Activated T-cell treated with anti-CD3 and anti-CD28 coated beads, Interleukin-2, amount 50 U/mL, for 1 hour (primary cell): Measurements from ENCODE around the gene FAIM2.

Experiments used
- DNase-seq: peaks from one replicate; pipeline ENCODE4 v3.0.0-alpha.2; 2020

Gene FAIM2

GRCh38 chr12:49853671-49854070 lies 50.0 kb downstream of the FAIM2 start:
- DNase-seq, result no peak

- DNase-seq, result no peak
These were observed 56.5 kb downstream of the FAIM2 start for GRCh38 chr12:49847161-49847560.

DNA sequence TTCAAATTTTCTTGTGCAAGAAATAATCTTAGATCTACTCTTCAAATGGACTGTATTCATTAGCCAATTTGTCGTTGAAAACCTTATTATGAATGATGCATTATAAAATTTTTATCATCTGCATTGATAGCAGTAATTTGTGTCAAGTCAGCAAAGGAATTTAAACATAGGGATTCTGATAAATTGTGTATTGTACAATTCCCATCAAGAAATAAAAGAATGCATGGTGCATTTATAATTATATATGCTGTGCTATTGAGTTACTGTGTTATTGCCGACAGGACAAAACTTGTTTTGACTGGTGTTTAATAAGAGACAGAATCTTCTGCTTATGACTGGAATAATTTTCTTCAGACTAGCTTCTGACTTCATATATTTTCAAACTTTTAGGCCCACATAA lies 57.7 kb downstream of the FAIM2 start:
- DNase-seq, result no peak

DNA sequence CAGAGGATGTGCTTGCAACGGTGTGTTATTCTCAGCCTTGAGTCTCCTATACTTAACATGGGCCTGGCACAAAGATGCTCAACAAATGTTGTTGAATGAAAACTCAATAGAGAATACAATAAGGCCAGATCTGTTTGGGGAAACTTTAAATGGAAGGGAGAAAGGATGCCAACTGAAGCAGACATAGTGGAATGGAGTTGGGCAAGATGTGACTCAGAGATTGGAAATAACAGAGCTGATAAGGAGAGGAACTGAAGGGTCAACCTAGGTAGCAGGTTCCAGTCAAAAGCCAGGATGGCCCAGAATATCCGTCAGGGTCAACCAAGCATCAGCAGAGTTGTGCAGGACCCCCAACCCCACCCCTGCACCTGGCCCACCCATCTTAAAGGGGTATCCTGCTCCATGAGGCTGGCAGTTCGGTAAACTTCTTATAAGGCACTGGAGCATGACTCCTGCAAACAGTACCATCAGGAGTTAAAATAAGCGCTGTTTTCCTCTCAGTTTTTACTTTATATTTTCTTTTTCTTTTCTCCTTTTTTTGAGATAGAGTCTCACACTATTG lies 59.7 kb downstream of the FAIM2 start:
- no peak for DNase-seq

DNA sequence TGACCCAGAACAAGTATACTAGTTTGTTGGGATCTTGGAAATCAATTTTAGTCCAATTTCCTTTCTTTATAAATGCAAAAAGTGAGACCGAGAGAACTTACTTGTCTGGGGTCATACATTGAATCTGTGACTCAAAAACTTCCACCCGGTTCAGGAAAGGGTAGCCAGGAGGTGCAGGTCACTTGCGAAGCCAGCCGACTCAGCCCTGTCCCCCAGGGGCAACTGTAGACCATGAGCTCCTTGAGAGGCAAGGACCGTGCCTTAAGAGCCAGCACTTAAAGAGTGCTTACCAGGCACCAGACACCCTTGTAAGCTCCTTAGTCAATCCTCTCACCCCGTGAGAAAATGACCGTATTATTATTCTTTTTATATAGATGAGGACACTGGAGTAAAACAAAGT lies 60.3 kb downstream of the FAIM2 start:
- no peak for DNase-seq

- peak; percentile 92 for DNase-seq
These were observed 61.0 kb downstream of the FAIM2 start, which contains the start of gene BCDIN3D for GRCh38 chr12:49842519-49843352. TSS of gene BCDIN3D (minus strand) at chr12:49843106. CDS start at chr12:49843087, 19 bp downstream.

- DNase-seq, result peak; percentile 33
These were observed 64.6 kb downstream of the FAIM2 start for GRCh38 chr12:49838973-49839633.

- DNase-seq, result no peak
These were observed 70.8 kb downstream of the FAIM2 start for GRCh38 chr12:49832836-49833421.

DNA sequence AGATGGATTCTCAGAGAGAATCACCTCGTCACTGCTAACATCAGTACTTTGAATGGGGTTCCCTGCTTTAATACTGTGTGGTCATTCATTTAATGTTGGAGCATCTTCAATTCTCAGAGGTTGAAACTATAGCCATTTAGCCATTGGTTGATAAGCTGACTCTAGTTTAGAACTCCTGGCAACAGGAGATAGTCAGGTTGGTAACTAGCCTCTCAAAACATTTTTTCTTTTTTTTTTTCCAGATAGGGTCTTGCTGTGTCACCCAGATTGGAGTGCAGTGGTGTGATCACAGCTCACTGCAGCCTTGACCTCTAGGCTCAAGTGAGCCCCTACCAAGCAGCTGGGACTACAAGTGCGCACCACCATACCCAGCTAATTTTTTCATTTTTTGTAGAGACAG lies 72.0 kb downstream of the FAIM2 start:
- no peak for DNase-seq

GRCh38 chr12:49828133-49829091 lies 75.3 kb downstream of the FAIM2 start, which contains the start of gene NCKAP5L:
TSS of gene NCKAP5L (minus strand) at chr12:49828413. CDS start at chr12:49804044, 24,369 bp downstream.
- DNase-seq, result peak; percentile 94

DNA sequence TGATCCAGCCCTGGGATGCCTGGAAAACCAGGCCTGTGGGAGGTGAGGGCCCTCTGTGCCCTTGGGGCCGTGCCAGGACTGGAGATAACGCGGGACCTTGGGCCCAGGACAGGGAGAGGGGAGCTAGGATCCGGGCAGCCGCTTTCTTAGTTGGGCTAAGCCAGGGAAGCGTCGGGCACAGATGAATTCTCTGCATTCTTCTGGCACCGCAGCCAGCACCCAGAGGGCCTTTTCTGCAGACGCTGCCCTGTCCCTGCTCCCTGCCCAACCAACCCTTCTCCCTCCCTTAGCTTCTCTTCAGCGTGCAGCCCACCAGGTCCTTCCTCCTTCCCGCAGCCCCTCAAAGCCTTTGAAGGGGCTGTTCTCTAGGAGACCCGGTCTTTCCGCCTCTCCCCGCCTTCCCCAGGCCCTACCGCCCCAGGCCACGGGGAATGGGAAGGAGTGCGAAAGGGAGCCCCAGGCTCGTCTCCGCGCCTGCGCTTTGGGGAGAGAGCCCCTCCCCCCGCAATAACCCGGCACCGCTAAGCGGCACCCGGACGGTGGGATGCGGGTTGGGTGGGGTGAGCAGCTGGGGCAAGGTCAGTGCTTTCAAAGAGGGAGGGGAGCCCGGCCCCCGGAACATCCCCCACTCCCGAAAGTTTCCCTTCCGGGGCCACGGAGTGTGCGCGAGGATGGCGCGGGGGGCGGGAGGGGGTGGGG lies 76.2 kb downstream of the FAIM2 start:
- peak; percentile 59 for DNase-seq

GRCh38 chr12:49827051-49827400 lies 76.7 kb downstream of the FAIM2 start:
- no peak for DNase-seq

DNA sequence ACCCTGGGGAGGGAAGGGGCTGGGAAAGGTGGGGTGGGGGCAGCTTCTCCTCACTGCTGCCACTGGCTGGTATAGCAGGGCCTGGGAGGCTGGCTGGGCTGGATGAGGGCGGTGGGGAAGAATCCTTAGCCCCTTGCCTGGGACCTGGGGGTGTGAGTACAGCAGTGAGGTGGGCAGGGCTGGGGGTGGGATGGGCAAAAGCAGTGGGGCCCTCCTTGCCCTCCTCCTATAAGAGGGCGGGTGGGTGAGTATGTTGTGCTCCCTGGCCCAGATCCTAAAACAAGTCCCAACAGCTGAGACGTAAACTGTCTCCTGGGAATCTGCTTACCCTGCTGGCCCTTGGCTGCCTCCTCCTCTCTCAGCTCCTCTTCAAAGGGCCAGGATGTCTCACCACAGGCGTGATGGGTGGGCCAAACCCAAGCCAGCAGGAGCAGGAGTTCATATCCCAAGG lies 77.7 kb downstream of the FAIM2 start:
- DNase-seq, result no peak

DNA sequence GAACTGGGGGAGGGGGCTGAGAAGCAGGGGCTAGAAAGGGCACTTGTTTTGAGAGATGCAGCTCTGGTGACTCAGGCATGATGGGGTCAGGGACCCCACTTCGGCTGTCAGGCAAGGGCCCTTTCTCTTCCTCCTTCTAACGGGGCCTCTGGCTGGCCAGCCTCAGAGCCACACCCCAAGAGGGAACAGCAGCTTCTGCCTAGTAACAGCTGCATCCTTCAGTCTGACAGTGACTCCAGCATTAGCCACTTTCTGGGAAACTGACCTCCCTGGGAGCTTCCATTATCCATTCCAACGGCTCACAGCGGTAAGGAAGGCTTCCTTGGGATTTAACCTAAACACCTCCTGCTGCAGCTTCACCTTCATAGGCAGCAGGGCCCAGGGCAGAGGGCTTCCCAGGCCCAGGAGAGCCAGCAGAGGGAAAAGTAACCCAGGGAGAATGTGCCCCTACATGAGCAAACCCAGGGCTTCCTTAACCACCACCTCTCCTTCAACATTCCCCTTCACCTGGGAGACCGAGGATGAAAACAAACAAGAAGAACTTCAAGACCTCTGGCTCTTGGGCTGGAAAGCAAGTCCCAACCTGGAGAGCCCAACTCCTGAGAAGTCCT lies 78.2 kb downstream of the FAIM2 start:
- no peak for DNase-seq

GRCh38 chr12:49824895-49825294 lies 78.8 kb downstream of the FAIM2 start:
- no peak for DNase-seq

DNA sequence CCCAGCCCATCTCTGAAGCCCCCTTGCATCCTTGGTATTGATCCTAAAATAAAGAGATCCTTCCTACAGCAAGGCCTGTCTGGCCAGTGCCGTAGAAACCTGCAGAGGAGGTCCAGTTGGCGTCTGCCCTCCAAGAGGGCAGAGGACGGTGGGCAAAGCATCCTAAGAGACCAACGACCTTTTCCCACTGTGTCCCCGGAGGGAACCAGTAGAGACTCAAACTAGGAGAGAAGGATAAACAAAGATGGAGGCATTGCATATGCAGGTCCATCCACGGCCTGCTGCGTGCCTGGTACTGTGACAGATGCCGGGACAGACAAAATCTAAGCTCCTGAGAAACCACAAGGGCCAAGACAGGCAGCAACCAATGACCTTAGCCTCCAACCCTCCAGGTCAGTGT lies 79.3 kb downstream of the FAIM2 start:
- DNase-seq, result no peak

GRCh38 chr12:49823951-49824350 lies 79.7 kb downstream of the FAIM2 start:
- no peak for DNase-seq

- no peak for DNase-seq
These were observed 80.3 kb downstream of the FAIM2 start for GRCh38 chr12:49823350-49823749.

DNA sequence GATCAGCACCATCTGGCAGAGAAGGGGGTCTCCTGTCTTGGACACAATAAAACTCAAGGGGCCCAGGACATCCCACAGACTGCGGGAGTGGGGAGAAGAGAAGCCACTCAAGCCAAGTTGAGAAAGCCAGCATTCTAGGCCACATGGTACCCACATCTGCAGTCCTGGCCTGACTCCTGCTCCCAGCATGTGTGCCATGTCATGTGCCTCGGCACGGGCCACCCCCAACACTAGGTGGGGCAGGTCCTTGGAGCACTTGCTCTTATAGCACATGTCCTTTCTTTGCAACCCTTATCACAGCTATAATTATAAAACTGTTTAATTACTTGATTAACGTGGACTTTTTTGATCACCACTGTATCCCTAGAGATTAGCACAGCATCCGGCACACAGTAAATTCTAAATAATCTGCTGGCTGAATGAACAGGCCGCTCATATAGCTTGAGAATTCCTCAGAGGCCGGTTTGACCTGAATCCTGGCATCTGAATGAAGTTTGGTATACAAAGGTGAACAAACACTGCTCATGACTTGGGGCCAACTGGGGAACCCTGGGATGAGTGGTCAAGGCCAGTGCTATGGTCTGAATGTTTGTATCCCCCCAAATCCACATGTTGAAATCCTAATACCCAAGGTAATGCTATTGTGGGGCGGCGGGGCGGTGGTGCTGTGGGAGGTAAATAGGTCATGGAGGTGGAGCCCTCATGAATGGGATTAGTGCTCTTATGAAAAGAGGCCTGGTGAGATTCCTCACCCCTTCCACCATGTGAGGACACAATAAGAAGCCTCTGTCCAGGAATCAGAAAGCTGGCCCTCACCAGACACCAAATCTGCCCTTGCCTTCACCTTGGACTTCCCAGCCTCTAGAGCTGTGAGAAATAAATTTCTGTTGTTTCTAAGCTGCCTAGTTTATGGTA lies 82.1 kb downstream of the FAIM2 start:
- DNase-seq, result no peak

GRCh38 chr12:49819786-49820185 lies 83.9 kb downstream of the FAIM2 start:
- DNase-seq, result no peak
